Pancreas (tissue), 10 donors: ENCODE results near the gene EGFR. TPM values are rescaled to one million over a fixed set of nuclear protein-coding genes. Genes with fewer than 3 reads are reported as not detected.
A peak's percentile ranks its signal among the peaks of the same experiment; 100 is the strongest.

Experiments
- ATAC-seq, 4 donors: fragments of 200-7000 bp; cut with Tn5 transposase; one replicate each; pipeline versions ENCODE4 v1.8.0 to v1.9.1; 2020; ENCODE audit warnings: mild to moderate bottlenecking in 4 of 4, moderate library complexity in 4 of 4
- DNase-seq, 6 donors: peaks; one replicate each; pipeline ENCODE4 v3.0.0-alpha.2; 2020
- FAIRE-seq: peaks from 2 replicates; lab custom pipeline; 2012; peaks lifted over from hg19 to GRCh38; lab: Jason Lieb, UNC
- H3K27ac ChIP-seq, 4 donors: fragments of 200-600 bp; sonication (generic); 1 replicate in 3 of 4; 2 replicates in 1 of 4; pipeline versions ENCODE4 v1.5.0 to v1.8.0; 2020
- H3K27me3 ChIP-seq, 4 donors: fragments of 200-600 bp; one replicate each; pipeline ENCODE4 v1.8.0; 2021
- H3K36me3 ChIP-seq, 3 donors: fragments of 200-600 bp; sonication (generic) in 1 of 3; one replicate each; pipeline versions ENCODE4 v1.5.0 to v1.8.0; 2020 to 2021
- H3K4me1 ChIP-seq, 3 donors: fragments of 200-600 bp; one replicate each; pipeline ENCODE4 v1.8.0; 2021
- H3K4me3 ChIP-seq, 4 donors: fragments of 200-600 bp; sonication (generic) in 2 of 4; one replicate each; pipeline versions ENCODE4 v1.5.0 to v1.8.0; 2020 to 2021
- H3K9me3 ChIP-seq, 4 donors: fragments of 200-600 bp; one replicate each; pipeline ENCODE4 v1.8.0; 2021
- WGBS, 2 donors: extraction: QIAGEN DNeasy Blood & Tissue Kit; methylation state at CpG; one replicate each; pipeline ENCODE4 v1.1.7; 2013; 5-methylcytosine and 5-hydroxymethylcytosine counted together
- intact Hi-C, 3 donors: fragments of 100-400 bp; cut with DNase I; formaldehyde crosslinking; loops; one replicate each; pipeline versions ENCODE4 v1.11.1 to v1.14.2; 2022
- polyA plus RNA-seq, 2 donors: library from polyadenylated mRNA; stranded (reverse); fragments of 200-250 nt; gene quantifications; one replicate each; pipeline ENCODE4 v1.2.3, GENCODE V29; 2013
- total RNA-seq, 6 donors: library from RNA; stranded (reverse); fragmentation: NEBNext Ultra II Directional in 4 of 6; extraction: Animal tissue kit (Norgen Biotek cat#: 25700) in 4 of 6; gene quantifications; one replicate each; pipeline versions ENCODE4 v1.2.1 to v1.2.4, GENCODE V29; 2021 to 2023
- TF ChIP-seq, protein P1 (sequence below), 4 donors: fragments of 200-600 bp; sonication (generic) in 3 of 4; IDR thresholded peaks; one replicate each; pipeline versions ENCODE4 v1.5.0 to v1.8.0; 2021; ENCODE audit warnings: antibody characterized with exemption in 4 of 4
- donor health status: healthy with polysubstance abuse.
- donor health status: DM: no; HTN: no; CAD: no; lungs with moderate emphysema.
- donor health status: DM: no; HTN: no; CAD: no.
- donor health status: control.
- donor health status: control.
- donor health status: Bipolar disorder and iron deficiency.
- donor health status: DM: yes; HTN: yes; CAD: no.
- donor health status: DM: no; HTN: no; CAD: no.
- donor health status: DM: no; HTN: no; CAD: no.
- donor health status: DM: yes; HTN: yes; CAD: no.

EGFR gene
- total and polyA plus RNA-seq, 8 donors, result 5.5 to 38.8 (median 30.3) TPM

DNA sequence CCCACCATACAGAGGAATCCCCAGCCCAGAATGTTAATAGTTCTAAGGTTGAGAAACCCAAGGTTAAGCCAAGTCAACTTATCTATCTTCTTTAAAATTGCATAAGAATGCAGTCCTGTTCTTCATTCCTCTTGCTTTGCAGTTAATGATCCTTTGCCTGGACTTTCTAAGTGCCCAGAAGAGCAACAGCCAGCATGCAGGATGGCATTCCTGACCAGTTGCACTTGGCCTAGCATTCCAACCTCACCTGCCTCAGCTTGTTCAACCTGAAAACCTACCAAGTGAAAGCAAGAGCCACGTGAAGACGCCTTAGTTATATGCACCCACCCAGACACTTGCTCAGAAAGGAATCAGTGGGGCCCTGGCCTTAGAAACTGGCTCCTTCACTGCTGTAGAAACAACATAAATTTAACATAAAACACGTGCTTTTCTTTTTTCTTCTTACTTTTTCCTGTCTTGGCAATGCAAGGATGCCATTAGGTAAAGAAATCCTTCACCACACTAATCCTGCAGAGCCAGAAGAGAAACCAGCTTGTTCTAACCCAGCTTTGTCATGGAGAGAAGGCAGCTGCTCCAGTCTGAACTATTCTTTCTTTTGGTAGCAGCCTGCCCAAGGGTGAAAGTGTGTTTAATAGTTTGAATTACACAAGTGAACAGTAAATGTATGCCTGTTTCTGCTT lies 25.0 kb downstream of the EGFR start:
- WGBS, 2 donors, result 82 to 87% methylated on average over 3 of the region's 3 CpGs
- ATAC-seq (peak in 2 of 4 donors; percentile 10 to 17), FAIRE-seq (no peak), DNase-seq (no peak)
- H3K27me3 ChIP-seq, result no peaks in the 10 kb centered on the region
- no peak overlapping the region for H3K4me3 ChIP-seq
- no peak overlapping the region for H3K27ac ChIP-seq
- H3K4me1 ChIP-seq, result peaks cover 0 to 20% (median 20%) of the 10 kb centered on the region in 3 donors
- intact Hi-C loops, result no loop called here
- no peaks in the 10 kb centered on the region for H3K36me3 ChIP-seq
- TF ChIP-seq, protein P1, sequence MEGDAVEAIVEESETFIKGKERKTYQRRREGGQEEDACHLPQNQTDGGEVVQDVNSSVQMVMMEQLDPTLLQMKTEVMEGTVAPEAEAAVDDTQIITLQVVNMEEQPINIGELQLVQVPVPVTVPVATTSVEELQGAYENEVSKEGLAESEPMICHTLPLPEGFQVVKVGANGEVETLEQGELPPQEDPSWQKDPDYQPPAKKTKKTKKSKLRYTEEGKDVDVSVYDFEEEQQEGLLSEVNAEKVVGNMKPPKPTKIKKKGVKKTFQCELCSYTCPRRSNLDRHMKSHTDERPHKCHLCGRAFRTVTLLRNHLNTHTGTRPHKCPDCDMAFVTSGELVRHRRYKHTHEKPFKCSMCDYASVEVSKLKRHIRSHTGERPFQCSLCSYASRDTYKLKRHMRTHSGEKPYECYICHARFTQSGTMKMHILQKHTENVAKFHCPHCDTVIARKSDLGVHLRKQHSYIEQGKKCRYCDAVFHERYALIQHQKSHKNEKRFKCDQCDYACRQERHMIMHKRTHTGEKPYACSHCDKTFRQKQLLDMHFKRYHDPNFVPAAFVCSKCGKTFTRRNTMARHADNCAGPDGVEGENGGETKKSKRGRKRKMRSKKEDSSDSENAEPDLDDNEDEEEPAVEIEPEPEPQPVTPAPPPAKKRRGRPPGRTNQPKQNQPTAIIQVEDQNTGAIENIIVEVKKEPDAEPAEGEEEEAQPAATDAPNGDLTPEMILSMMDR (IDR thresholded peaks at IDR 0.05), result no peak
- no peaks in the 10 kb centered on the region for H3K9me3 ChIP-seq

DNA sequence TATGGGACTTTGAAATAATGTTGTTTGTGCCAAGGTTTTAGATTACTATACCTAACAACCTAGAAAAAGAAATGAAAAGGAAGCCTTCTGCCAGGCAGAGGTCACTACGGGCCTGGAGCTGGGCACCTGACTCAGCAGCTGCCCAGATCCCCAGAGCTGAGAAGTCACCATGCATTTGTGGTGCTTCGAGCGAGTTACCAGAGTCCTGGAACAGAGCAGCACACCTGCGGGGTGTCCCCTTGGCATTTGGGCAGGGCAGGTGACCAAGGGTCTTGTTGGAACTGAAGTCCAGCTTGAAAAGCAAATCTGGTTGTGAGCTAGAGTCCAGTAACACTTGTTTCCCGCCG lies 25.5 kb downstream of the EGFR start:
- WGBS, 2 donors, result 61 to 67% methylated on average over 6 of the region's 6 CpGs
- H3K4me3 ChIP-seq, result no peak overlapping the region
- peak in 3 of 4 donors; percentile 55 to 78 (median 59) for ATAC-seq
- peaks cover 0 to 22% (median 21%) of the 10 kb centered on the region in 3 donors for H3K4me1 ChIP-seq
- TF ChIP-seq, protein P1 (IDR thresholded peaks at IDR 0.05), result no peak
- no peaks in the 10 kb centered on the region for H3K9me3 ChIP-seq
- FAIRE-seq, result no peak
- no peaks in the 10 kb centered on the region for H3K36me3 ChIP-seq
- H3K27me3 ChIP-seq, result no peaks in the 10 kb centered on the region
- intact Hi-C loops, result no loop called here
- DNase-seq, result peak in 1 of 6 donors; percentile 52
- H3K27ac ChIP-seq, result no peak overlapping the region

DNA sequence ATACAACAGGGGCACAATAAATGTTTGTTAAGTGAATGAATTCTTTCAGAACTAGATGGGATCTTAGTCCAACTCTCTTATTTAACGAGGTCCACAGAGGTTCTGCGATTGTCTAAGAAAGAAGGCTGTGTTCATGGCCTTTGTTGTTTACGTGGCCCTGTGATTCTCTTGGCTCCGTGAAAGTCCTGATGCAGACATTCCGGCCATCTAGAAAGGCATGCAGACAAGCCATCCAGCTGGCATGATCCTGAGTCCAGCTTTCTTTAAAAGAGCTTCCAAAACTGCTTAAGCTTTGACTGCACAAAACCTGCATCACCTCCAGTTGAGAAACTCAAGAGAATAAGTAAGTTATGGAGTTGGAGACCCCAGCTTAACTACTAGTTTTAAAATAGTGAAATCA lies 26.0 kb downstream of the EGFR start:
- no peaks in the 10 kb centered on the region for H3K9me3 ChIP-seq
- H3K27ac ChIP-seq, result no peak overlapping the region
- H3K4me1 ChIP-seq, result peaks cover 0 to 22% (median 21%) of the 10 kb centered on the region in 3 donors
- no peak for ATAC-seq
- no peak for DNase-seq
- 55 to 62% methylated on average over 5 of the region's 5 CpGs for WGBS, 2 donors
- no peaks in the 10 kb centered on the region for H3K36me3 ChIP-seq
- no peak overlapping the region for H3K4me3 ChIP-seq
- TF ChIP-seq, protein P1 (IDR thresholded peaks at IDR 0.05), result no peak
- intact Hi-C loops, result no loop called here
- no peaks in the 10 kb centered on the region for H3K27me3 ChIP-seq
- no peak for FAIRE-seq

- ATAC-seq, result no peak
- 81 to 84% methylated on average over 7 of the region's 7 CpGs for WGBS, 2 donors
- no peaks in the 10 kb centered on the region for H3K27me3 ChIP-seq
- no peaks in the 10 kb centered on the region for H3K9me3 ChIP-seq
- H3K27ac ChIP-seq, result no peak overlapping the region
- TF ChIP-seq, protein P1 (IDR thresholded peaks at IDR 0.05), result no peak
- intact Hi-C loops, result no loop called here
- H3K4me3 ChIP-seq, result no peak overlapping the region
- H3K36me3 ChIP-seq, result no peaks in the 10 kb centered on the region
- peak; percentile 59 for FAIRE-seq
- DNase-seq, result no peak
- H3K4me1 ChIP-seq, result peaks cover 0 to 22% (median 21%) of the 10 kb centered on the region in 3 donors
Measured at GRCh38 chr7:55046582-55047342, 27.9 kb downstream of the EGFR start.
